OCI-LY7 (cell line): ENCODE results near the gene PHKA2.

ENCODE experiments used
- CTCF ChIP-seq: fragments of 200-600 bp; sonication (generic); conservative IDR thresholded peaks from 2 replicates; pipeline ENCODE4 v1.5.1; 2014; ENCODE audit warnings: mild to moderate bottlenecking, antibody characterized with exemption, low read length, moderate library complexity, mixed read lengths
- EZH2phosphoT487 ChIP-seq: fragments of 200-600 bp; sonication (generic); IDR thresholded peaks from 2 replicates; pipeline ENCODE4 v1.6.1; 2018; ENCODE audit warnings: low read depth, borderline replicate concordance, mild to moderate bottlenecking, mixed run types, antibody characterized with exemption, low read length, moderate library complexity, mixed read lengths

- TF ChIP-seq CTCF (no peak), EZH2phosphoT487 (no peak)
These were observed 37.3 kb downstream of the PHKA2 start for GRCh38 chrX:18946611-18947010.
